GM12875 (cell line): ENCODE measurements around the gene CES5A.
"Not testable (repeated sequence)": the region's sequence is repeated elsewhere in the genome, so short reads cannot be mapped to it uniquely, and the experiment has no call there.

Experiments used
- H3K4me3 ChIP-seq: one replicate; pipeline ENCODE4 v1.5.1; 2011; ENCODE audit warnings: low read depth, low read length, control low read depth
- TF ChIP-seq, protein P1 (sequence below): IDR thresholded peaks from 2 replicates; pipeline ENCODE4 v1.5.1; 2011; ENCODE audit warnings: low read depth, mild to moderate bottlenecking, control low read depth, inconsistent platforms, low read length, moderate library complexity, borderline replicate concordance; ENCODE audit not compliant: insufficient read depth

Gene CES5A

GRCh38 chr16:55875273-55875672, at the start of gene CES5A:
TSS of gene CES5A (minus strand) at chr16:55875373. CDS start at chr16:55875221, 152 bp downstream.
- TF ChIP-seq, protein P1, sequence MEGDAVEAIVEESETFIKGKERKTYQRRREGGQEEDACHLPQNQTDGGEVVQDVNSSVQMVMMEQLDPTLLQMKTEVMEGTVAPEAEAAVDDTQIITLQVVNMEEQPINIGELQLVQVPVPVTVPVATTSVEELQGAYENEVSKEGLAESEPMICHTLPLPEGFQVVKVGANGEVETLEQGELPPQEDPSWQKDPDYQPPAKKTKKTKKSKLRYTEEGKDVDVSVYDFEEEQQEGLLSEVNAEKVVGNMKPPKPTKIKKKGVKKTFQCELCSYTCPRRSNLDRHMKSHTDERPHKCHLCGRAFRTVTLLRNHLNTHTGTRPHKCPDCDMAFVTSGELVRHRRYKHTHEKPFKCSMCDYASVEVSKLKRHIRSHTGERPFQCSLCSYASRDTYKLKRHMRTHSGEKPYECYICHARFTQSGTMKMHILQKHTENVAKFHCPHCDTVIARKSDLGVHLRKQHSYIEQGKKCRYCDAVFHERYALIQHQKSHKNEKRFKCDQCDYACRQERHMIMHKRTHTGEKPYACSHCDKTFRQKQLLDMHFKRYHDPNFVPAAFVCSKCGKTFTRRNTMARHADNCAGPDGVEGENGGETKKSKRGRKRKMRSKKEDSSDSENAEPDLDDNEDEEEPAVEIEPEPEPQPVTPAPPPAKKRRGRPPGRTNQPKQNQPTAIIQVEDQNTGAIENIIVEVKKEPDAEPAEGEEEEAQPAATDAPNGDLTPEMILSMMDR = no peak
- no peak within 1 kb of the TSS for H3K4me3 ChIP-seq

DNA sequence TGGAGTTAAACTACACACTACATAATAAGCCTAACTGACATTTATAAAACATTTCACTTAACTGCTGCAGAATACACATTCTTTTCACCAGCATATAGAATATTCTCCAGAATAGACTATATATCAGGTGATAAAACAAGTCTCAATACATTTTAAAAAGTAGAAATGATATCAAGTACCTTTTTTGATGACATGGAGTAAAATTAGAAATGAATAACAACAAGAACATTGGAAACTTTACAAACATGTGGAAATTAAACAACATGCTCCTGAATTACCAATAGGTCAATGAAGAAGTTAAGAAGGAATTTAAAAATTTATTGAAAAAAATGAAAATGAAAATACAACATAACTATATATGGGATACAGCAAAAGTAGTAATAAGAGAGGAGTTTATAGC, 47.5 kb upstream of the CES5A start:
- TF ChIP-seq, protein P1 = no peak
- no peak overlapping the region for H3K4me3 ChIP-seq

GRCh38 chr16:55917373-55918160, 42.4 kb upstream of the CES5A start:
- TF ChIP-seq, protein P1 = no peak
- H3K4me3 ChIP-seq = no peak overlapping the region

DNA sequence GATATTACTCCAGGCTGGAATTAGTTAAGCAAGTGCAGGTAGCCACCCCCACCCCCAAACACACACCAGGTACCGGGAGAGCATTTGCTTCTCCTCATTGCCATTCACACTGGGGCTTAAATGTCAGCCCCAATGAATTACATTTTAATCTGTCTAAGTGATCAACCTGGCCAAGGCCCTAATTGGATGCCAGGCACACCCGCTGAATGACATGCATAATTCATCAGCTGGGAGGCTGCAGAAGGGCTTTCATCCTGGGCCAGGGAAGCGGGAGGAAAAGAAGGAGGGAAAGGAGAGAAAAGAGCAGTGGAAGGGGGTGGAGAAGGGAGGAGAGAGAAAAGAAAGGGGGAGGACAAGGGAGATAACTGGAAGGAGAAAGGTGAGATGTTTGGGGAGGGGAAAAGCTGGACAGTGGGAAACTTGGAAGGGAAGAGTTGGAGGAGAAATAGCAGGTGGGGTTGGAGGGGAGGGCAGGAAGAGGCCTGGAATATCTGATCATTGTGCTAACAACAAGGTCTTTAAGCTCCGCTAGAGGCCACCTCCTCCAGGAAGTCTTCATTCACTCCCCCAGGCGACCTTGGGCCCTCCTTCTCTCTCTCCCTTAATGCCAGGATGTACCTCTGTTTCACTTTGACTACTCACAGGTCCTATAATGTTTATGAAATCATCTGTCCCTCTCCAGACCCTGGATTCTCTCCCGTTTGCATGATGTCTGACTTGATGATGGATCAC, 40.1 kb upstream of the CES5A start:
- TF ChIP-seq, protein P1 = no peak
- no peak overlapping the region for H3K4me3 ChIP-seq

- TF ChIP-seq, protein P1 = no peak
- H3K4me3 ChIP-seq = no peak overlapping the region
Measured at GRCh38 chr16:55914383-55914782, 39.2 kb upstream of the CES5A start.

- TF ChIP-seq, protein P1 = no peak
Measured at GRCh38 chr16:55913716-55914115, 38.5 kb upstream of the CES5A start.

DNA sequence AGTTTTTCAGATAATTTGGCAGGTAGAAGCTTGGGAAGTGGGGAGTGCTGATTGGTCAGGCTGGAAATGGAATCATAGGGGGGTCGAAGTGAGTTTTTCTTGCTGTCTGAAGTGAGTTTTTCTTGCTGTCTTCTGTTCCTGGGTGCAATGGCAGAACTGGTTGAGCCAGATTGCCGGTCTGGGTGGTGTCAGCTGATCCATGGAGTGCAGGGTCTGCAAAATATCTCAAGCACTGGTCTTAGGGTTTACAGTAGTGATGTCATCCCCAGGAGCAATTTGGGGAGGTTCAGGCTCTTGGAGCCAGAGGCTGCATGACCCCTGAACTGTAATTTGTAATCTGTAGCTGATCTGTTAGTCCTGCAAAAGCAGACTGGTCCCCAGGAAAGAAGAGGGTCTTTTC, 37.9 kb upstream of the CES5A start:
- H3K4me3 ChIP-seq = not testable (repeated sequence)

More at GRCh38 chr16:55913716-55914115, 38.5 kb upstream of the CES5A start:
- no peak overlapping the region for H3K4me3 ChIP-seq
